Stimulated activated CD8-positive, alpha-beta memory T cell treated with anti-CD3 and anti-CD28 coated beads, Interleukin-4, amount 100 ng/mL, for 48 hours (primary cell): ENCODE results near the gene FLT3LG.

Experiments
- DNase-seq: peaks from one replicate; pipeline ENCODE4 v3.0.0-alpha.2; 2020

The FLT3LG gene, protein sequence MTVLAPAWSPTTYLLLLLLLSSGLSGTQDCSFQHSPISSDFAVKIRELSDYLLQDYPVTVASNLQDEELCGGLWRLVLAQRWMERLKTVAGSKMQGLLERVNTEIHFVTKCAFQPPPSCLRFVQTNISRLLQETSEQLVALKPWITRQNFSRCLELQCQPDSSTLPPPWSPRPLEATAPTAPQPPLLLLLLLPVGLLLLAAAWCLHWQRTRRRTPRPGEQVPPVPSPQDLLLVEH

DNA sequence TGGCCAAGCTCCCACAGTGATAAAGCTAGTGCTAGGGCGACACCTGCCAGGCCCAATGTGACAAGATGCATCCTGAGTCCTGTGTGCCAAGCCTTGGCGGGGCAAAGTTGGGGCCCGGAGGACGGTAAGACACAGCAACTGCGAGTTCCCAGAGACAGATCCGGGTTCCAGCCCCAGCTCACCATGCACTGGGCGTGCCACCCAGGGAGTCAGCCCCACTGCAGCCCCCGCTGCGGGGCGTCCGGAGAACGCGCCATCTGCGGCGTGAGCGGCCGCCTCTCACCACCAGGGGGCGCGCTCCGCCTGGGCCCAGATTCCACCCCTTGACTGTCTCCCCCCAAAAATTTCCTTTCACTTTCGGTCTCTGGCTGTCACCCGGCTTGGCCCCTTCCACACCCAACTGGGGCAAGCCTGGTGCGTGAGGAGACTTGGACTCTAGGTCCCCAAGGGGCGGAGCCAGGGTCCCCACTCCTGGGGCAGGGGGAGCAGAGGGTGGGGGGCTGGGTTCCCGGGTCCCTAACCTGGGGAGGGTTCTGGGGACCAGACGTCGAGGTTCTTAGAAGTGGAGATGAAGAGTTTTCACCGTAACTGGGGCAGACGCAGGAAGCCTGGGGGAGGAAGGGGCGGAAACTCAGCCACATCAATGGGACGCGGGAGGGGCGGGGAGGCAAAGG, at the start of gene FLT3LG:
TSS of gene FLT3LG (plus strand) at position 348 of the 674 bp plus-strand sequence. CDS start 425 bp downstream, outside the sequence.
- DNase-seq: peak; percentile 92

DNA sequence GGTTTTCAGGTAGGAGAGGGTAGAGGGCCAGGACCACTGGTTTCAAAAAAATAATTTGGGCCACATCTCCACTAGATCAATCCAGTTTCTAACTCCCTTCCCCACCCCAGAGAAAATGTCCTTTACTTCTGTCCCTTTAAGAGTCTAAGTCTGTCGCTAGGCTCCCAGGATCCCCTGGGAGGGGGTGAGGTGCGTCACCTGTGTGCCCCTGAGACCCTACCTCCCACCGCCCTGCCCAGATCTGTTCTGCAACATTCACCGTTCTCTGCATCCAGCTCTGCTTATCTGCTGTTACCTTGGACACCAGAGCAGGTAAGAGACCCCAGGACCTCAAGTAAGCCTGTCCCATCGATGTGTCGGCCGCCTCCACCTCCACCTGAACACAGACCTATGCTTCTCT, 48.8 kb upstream of the FLT3LG start, which contains the start of gene GFY:
TSS of gene GFY (plus strand) at position 211 of the 400 bp plus-strand sequence. CDS start 1,043 bp downstream, outside the sequence.
- no peak for DNase-seq

DNA sequence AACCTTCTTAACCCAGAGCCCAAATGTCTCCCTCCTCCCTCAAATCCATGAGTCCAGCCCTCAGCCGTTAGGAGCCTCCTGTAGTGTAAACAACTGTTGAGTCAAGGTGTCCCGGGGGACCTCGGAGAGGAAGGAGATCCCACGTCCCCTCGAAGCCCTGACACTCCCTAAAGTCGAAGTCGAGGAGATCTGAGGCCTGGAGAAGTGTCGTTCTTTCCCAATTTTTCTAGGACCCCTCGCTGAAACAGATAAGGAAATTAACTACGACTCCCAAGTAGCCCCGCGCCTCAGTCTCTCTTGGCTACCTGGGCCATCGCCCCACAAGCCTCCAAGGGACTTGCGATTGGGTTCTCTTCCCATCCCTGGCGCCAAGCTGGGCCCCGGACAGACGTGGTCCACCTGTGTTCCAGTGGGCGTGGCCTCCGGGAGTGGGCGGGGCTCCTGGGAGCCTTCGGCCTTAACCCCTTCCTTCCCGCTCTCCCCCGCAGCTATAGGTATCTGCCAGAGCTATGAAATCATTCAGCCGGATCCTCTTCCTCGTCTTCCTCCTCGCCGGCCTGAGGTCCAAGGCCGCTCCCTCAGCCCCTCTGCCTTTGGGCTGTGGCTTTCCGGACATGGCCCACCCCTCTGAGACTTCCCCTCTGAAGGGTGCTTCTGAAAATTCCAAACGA, 48.0 kb upstream of the FLT3LG start:
- DNase-seq: peak; percentile 75

DNA sequence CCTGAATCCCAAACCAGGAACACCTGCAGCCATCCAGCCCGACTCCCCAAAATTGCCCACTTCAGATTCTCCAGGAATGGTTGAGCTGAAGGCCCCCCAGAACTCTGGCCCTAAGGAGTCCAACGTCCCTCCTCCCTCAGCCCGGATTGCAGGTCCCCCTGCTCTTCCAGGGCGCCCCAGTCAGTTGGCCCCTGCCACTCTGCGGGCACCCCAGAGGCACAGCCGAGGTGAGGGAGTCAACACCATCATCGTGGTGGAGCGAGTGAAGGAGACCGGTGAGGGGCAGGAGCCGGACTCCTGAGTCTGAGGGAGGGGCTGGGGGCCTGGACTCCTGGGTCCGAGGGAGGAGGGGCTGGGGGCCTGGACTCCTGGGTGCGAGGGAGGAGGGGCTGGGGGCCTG, 46.7 kb upstream of the FLT3LG start:
- DNase-seq: no peak

DNA sequence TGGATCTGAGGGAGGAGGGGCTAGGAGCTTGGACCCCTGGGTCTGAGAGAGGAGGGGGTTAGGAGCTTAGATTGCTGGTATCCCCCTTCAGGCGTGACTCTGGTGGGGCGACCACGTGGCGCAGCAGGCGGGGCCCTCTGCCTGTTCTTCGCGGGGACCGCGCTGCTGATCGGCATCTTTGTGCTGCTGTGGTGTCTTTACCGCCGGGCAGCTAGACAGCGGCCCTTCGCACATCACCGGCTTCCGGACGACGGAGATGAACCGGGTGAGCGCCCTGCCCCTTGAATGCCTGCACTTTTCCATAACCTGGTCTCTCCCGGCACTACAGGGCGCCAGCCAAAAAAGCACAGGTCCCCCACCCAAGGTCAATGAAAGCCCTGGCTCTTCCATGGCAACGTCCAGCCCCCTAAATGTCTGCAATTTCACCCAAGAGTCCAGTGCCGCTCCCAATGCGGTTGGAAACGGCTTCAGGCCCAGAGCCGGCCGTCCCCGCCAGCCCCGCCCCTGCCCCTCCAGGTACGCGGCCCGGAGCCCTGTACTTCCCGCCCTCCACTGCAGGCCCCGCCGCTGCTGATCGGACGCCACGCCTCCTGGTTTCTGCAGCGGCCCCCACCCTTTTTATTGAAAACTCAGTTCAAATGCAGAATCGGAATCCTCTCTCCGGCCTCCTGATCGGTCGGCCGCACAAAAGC, 46.0 kb upstream of the FLT3LG start:
- DNase-seq: peak; percentile 51

DNA sequence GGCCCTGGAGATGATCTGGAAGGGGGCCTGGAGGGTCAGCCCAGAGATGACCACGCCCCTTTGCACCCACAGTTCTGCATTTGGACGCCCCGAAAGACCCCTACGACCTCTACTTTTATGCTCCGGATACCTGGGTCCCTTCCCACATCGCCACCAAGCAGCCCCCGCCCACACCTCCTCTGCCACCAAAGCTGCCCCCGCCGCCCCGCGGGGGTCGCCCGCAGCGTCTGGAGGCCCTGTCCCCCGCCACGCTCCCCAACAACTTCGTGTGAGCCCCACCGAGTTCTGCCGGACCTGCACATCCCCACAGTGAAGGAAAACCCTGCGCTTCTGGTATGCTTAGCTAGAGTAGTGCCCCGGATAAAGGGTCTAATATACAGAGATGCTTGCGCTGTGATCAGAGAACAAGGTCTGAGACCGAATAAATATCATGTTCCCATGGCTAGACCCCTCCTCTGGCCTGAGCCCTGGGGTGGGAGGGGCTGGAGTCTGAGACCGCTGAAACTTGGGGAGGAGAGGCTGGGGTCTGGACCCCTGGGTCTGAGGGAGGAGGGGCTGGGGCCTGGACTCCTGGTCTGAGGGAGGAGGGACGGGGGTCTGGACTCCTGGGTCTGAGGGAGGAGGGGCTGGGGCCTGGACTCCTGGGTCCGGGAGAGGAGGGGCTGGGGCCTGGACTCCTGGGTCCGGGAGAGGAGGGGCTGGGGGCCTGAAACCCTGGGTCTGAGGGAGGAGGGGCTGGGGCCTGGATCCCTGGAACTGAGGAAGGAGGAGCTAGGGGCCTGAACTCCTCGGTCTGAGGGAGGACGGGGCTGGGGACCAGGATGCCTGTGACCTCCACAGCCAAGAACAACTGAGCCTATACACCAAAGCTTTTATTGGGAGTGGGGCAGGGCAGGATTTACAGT, 45.2 kb upstream of the FLT3LG start:
- DNase-seq: no peak

DNA sequence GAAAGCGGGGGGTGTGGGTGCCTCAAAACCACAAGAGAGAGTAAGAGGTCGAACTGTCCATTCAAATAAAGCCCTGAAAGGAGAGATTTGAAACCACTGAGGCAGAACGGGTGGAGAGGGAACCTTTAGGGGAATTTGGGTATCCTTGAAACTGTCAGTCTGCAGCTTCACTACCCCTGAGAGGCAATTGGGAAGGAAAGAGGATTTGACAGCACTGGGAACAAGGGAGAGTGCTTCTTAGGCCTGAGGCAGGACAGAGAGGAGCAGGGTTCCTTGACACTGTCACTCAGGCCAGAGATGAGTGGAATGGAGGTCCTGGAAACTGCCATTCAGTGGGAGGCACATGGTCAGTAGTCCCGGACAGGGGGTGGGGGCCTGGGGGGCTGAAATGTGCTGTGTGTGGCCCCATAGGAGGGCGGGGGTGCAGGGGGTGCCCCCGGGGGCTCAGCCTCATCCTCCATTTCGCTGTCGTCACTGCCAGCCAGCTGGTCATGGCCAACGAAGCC, 43.8 kb upstream of the FLT3LG start:
- DNase-seq: no peak

DNA sequence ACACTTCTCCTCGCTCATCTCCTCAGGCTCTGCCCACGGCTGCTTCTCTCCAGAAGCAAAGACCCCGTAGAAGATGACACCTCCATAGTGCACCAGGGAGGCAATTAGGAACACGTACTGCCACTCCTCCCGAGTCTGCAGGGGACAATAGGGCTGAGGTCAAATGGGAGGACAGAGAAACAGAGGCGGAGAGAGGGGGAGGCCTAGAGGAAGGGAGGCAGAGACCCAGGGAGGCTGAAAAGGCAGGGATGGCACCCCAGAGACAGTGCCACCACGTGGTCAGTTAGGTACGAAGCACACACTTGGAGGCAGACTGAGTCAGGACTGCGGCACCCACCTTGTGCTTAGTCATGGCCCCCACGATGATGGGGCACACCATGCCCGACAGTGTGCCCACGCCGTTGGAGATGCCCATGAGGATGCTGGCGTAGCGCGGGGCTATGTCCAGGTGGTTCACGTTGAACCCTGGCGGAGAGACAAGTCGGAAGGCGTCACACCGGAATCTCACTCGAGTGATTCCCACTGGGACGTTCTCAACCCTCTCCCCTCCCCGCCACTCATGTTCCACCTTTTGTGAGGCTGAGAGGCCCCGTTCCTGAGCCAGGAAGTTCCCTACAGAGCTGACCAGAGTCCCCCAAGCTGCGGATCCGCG, 43.2 kb upstream of the FLT3LG start:
- peak; percentile 62 for DNase-seq

DNA sequence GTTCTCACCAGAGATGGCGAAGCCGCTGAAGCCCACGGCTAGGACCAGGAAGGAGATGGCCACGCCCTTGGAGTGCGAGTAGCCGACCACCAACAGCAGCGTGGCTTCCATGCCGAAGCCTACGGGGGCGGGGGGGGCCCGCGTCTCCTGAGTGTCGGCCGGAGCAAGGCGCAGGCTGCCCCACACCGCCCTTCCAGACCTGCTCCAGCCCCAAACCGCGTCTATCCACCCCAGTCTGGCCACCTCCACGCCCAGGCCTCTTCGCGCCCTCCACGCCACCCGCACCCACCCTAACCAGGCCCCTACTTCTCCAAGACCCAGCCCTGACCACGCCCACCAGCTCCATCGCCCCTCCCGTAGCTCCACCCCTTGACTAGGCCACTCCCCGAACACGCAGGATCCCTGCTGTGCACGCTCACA, 42.7 kb upstream of the FLT3LG start:
- DNase-seq: peak; percentile 69

DNA sequence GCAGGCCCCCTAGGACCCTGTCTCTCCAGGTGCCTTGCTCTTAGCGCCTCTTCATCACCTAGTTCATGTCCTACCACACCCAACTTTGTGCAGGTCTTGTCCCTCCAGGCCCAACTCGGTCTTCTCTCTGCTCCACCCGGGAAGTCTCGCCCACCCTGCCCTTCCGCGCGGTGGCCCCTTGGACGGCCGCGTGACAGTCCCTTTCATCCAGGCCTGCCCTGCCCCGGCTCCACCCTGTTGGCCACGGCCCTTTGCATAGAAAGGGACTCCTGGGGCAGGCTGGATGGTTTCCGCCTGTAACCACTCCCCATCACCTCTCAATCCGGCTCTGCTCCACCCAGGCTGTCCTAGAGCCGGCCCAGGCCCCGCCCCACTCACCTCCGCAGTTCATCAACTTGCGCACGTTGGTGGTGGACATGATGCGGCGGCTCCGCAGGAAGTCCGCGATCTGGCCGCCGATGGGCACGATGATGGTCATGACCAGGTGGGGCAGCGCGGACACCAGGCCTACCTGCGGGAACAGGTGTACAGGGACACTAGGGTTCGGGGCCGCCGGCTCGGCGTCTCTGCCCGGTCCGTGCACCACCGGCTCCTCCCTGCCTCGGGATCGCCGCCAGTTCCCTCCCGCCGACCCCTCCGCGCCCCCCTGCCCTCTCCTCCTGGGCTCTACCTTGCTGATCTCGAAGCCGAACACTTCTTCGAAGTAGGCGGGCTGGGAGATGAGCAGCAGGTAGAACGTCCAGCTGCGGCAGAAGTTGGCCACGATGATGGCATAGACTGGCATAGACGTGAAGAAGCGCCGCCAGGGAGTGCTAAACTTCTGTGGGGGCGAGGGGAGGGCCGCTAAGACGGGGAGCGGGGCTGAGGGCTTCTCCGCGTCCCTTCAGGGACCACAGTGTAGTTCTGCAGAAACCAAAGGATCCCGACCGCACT, 41.6 kb upstream of the FLT3LG start:
- DNase-seq: no peak

DNA sequence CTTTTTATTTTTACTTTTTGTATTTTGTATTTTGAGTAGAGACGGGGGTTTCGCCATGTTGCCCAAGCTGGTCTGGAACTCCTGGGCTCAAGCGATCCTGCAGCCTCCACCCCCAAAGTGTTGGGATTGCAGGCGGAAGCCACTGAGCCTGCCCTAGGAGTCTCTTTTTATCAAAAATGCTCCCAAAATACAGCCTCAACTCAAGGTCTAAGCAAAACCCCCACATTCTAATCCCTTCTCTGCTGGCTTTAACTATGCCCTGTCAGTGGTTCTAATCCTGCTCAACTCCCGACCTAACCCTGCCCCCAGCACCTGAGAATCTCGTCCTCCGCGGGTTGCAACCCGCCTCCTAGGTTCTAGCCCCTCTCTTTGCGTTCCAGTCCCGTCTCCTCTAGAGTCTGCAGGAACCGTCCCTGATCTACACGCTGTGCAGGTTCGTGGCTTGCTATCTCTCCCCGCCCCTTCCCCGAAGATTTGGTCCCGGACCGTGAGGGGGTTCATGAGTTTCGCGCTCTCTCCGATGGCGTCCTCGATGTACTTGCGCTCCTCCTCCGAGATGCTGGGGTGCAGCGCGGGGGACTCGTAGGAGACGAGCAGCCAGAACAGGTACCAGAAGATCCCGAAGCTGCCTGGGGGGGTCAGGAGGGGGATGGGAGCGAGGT, 40.6 kb upstream of the FLT3LG start:
- no peak for DNase-seq

DNA sequence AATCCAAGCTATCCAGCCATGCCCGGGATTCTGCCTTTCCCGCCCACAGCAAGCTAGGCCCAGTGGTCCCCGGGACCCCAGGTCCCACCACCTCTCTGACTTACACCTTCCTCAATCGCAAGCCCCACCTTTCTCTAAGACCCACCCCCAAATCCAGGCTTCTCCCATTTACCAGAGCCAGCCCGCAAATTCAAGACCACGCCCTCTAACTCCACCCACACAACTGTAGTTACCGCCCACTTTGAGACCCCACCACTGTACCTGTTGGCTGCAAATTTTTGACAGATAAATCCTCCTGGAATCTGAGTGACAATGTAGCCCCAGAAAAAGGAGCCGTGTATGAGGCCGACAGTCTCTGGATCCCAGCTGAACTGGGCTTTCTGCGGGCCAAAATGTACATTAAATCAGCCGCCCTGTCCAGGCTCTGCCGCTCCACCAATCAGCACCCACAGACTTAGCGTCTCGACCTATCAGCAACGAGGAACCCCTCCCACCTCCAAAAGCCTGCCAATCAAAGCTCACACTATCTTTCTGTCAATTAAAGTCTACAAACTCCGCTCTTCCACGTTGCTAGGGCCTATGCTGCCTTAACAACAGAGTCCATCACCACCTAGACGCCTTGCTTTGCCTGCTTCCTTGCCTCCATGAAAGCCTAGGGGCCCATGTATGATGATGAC, 39.0 kb upstream of the FLT3LG start:
- DNase-seq: no peak

DNA sequence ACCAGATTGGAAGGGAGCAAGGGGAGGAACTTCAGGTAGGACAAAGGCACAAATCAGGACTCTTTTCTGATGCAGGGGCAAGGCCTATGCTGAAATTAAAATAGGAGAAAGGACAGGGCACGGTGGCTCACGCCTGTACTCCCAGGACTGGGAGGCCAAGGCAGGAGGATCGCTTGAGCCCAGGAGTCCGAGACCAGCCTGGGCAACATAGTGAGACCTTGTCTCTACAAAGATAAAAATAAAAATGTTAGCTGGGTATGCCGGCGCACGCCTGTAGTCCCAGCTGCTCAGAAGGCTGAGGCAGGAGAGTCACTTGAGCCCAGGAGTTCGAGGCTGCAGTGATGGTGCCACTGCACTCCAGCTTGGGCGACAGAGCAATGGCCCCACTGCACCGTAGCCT, 38.3 kb upstream of the FLT3LG start:
- DNase-seq: no peak

DNA sequence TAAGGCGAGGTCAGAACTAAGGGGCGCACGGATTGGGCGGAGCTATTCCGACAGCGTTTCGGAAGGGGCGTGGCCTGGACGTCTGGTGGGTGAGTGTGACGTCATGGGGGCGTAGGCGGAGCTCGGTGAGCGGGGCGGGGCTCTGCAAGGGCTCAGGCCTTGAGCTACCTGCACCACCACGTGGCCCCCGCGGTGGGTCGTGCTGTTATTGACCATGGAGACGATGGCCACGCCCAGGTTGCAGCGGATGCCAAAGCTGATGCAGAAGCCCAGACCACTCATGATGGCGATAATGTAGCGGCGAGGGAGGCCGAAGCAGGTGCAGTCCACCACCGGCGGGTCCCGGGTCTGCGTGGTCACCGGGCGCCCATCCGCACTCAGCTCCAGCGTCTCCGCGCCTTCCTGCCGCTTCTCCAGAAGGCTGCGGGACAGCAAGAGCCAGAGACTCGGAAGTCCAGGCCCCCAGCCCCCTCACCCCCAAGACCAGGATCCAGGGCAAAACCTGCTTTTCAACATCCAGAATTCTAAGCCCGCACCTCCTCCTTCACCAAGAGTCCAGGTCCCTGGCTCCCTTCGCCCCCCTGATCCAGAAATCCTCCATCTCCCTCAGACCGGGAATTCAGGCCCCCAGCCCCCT, 37.5 kb upstream of the FLT3LG start:
- DNase-seq: peak; percentile 89

DNA sequence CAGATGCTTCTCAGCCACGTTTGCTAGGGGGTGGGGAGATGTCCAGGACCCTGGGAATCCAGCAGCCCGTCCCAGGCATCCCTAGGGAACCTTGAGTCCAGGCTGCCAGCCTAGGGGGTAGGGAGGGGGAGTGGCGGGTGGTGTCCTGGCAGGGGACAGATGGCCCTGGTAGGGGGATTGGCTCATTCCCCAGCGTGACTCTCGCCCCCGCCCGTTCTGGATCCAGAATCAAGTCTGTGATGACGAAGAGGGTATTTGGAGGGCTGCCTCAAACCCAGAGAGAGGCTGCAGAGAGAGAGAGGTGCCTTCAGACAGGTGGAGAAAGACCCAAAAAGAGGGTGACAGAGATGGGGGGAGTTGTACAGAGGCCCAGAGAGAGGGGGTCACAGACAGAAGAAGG, 36.8 kb upstream of the FLT3LG start:
- DNase-seq: no peak

DNA sequence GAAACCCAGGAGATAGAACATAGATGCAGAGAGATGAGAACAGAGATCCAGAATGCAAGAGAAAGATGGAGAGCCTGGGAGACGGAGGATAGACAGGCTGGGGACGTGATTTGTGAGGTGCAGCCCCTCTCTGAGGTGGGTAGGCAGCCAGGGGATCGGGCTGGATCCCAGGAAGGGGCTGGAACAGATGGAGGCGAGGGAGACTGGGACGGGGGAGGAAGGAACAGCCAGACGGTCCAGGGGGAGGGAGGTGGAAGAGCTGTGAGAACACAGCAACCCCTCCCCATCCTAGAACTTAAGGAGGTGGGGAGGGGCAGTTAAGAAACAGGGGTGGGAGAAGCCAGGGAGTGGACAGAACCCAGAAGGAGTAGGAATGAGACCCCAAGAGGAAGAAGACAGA, 35.8 kb upstream of the FLT3LG start:
- no peak for DNase-seq

DNA sequence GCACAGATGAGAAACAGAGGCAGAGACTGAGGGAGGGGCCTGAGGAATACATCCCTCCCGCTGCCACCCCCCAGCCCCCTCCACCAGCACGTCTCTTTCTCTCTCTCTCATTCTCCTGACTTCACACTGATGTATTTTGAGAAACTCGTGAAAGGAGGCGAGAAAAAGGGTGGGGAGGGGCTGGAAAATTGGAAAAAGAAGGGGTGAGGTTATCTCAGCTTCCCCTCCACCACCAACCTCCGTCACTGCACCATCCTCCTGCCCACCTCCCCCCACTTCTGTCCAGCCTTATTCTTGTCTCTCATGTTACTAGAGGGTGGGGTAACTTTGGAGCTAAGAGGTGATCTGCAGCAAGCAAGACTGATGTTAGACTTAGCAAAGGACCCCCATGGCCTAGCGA, 34.2 kb upstream of the FLT3LG start:
- DNase-seq: no peak

DNA sequence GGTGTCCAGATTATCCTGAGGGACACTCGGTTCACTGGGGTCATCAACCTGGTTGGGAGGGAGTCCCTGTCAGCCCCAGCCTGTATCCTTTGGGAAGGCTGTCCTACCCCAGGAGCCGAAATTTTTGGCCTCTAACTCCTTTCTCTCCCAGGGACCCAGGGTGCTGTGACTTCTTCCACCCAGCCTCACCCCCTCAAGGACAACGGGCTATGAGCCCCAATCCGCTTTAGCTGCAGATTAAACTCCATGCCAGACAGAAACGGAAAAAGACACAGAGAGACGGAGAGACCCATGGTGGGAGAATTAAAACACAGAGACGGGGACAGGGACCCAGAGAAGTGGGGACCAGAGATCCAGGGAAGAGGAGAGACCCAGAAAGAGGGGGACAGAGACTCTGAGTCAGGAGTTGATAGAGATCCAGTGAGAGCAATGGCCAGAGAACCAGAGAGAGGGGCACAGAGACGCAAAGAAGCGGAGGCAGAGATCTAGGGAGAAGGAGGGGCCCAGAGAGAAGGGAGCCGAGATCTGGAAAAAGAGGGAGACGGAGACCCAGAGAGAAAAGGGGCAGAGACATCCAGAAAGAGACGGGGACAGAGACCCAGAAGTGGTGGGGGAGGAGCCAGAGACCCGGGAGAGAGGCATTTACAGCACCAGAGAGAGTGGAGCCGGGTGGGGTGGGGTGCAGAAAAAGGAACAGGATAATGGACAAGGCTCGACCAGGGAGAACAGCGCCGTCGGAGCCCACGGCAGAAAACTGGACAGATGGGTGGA, 33.4 kb upstream of the FLT3LG start:
- DNase-seq: no peak
